CMK (cell line): Measurements from ENCODE around the gene SCD5.

Experiments used
- DNase-seq: peaks from one replicate; pipeline ENCODE4 v3.0.0-alpha.2; 2010; ENCODE audit warnings: low read depth

SCD5 gene

GRCh38 chr4:82691431-82691830, 107.2 kb downstream of the SCD5 start:
- DNase-seq = no peak

GRCh38 chr4:82688091-82688795, 110.4 kb downstream of the SCD5 start:
- DNase-seq = no peak

GRCh38 chr4:82687531-82687930, 111.1 kb downstream of the SCD5 start:
- no peak for DNase-seq

- DNase-seq = no peak
These were observed 116.8 kb downstream of the SCD5 start for GRCh38 chr4:82681754-82682153.

- DNase-seq = no peak
These were observed 117.8 kb downstream of the SCD5 start for GRCh38 chr4:82680834-82681233.

GRCh38 chr4:82679531-82679930, 119.1 kb downstream of the SCD5 start:
- no peak for DNase-seq

- DNase-seq = no peak
These were observed 120.5 kb downstream of the SCD5 start for GRCh38 chr4:82678051-82678450.

GRCh38 chr4:82677327-82677726, 121.3 kb downstream of the SCD5 start:
- no peak for DNase-seq

GRCh38 chr4:82667761-82668480, 130.7 kb downstream of the SCD5 start:
- no peak for DNase-seq

- DNase-seq = no peak
These were observed 131.5 kb downstream of the SCD5 start for GRCh38 chr4:82666970-82667665.

GRCh38 chr4:82661181-82661992, 137.2 kb downstream of the SCD5 start:
- DNase-seq = no peak

- DNase-seq = no peak
These were observed 146.5 kb downstream of the SCD5 start for GRCh38 chr4:82652062-82652461.

- DNase-seq = no peak
These were observed 147.7 kb downstream of the SCD5 start for GRCh38 chr4:82650868-82651267.

- no peak for DNase-seq
These were observed 150.2 kb downstream of the SCD5 start for GRCh38 chr4:82648356-82648755.

GRCh38 chr4:82645936-82646565, 152.5 kb downstream of the SCD5 start:
- DNase-seq = no peak

- no peak for DNase-seq
These were observed 153.9 kb downstream of the SCD5 start for GRCh38 chr4:82644734-82645126.

- no peak for DNase-seq
These were observed 154.4 kb downstream of the SCD5 start for GRCh38 chr4:82643994-82644733.

- DNase-seq = no peak
These were observed 156.3 kb downstream of the SCD5 start for GRCh38 chr4:82642331-82642730.

GRCh38 chr4:82640540-82640939, 158.1 kb downstream of the SCD5 start:
- no peak for DNase-seq

- no peak for DNase-seq
These were observed 158.6 kb downstream of the SCD5 start for GRCh38 chr4:82639971-82640370.

- no peak for DNase-seq
These were observed 160.1 kb downstream of the SCD5 start for GRCh38 chr4:82638479-82638878.
